ENCODE data around the gene NRCAM.
A peak's percentile ranks its signal among the peaks of the same experiment; 100 is the strongest.

The NRCAM gene

GRCh38 chr7:108254259-108254658 lies 202.0 kb downstream of the NRCAM start:
- Histone ChIP-seq H3K23ac (ENCODE audit: low read length in 2 of 2) (no peak overlapping the region), H3K4ac (ENCODE audit: low read depth in 1 of 2, low read length in 2 of 2) (no peak overlapping the region), H3K18ac (ENCODE audit: low read depth in 1 of 2, low read length in 2 of 2) (no peak overlapping the region), H3K14ac (ENCODE audit: low read length in 2 of 2) (no peak overlapping the region), H3K4me1 (ENCODE audit: control insufficient read depth, insufficient read depth, low read depth, low read length) (no peaks in the 10 kb centered on the region), H3K9ac (ENCODE audit: low read length) (no peak overlapping the region), H3K36me3 (ENCODE audit: control insufficient read depth in 1 of 2, insufficient read depth in 2 of 2, low read depth in 1 of 2, low read length in 2 of 2) (no peaks in the 10 kb centered on the region), H3K4me3 (ENCODE audit: insufficient read depth in 1 of 2, low read depth in 1 of 2, low read length in 2 of 2) (no peak overlapping the region), H2AFZ (ENCODE audit: low read depth, low read length) (no peak overlapping the region), H3K9me3 (ENCODE audit: control insufficient read depth, low read length) (no peaks in the 10 kb centered on the region), H3K4me2 (ENCODE audit: low read length, poor library complexity, severe bottlenecking) (no peak overlapping the region), H2BK120ac (ENCODE audit: low read depth, low read length) (no peak overlapping the region), H2BK15ac (ENCODE audit: low read depth, poor library complexity, severe bottlenecking) (no peak overlapping the region), H3K27me3 (ENCODE audit: control insufficient read depth in 1 of 2, insufficient read depth in 1 of 2, low read length in 2 of 2) (peaks cover 0 to 7% of the 10 kb centered on the region in 2 experiments), H2BK12ac (ENCODE audit: low read length in 2 of 2) (no peak overlapping the region), H2AK5ac (ENCODE audit: low read length, severe bottlenecking) (no peak overlapping the region), H4K8ac (ENCODE audit: low read length) (no peak overlapping the region), H3K79me1 (replicated peaks; ENCODE audit: low read length, poor library complexity, severe bottlenecking) (no peaks in the 10 kb centered on the region), H3K27ac (ENCODE audit: low read length, poor library complexity, severe bottlenecking) (no peak overlapping the region), H4K91ac (ENCODE audit: low read length) (no peak overlapping the region), H2BK5ac (ENCODE audit: low read depth, low read length, poor library complexity, severe bottlenecking) (no peak overlapping the region)
- 93% methylated on average over 1 of the region's 2 CpGs for WGBS
- no peak for DNase-seq

GRCh38 chr7:108253275-108254044 lies 202.8 kb downstream of the NRCAM start:
- no peak overlapping the region for H3K18ac ChIP-seq (ENCODE audit: low read depth in 1 of 2, low read length in 2 of 2)
- no peak overlapping the region for H3K4me3 ChIP-seq (ENCODE audit: insufficient read depth in 1 of 2, low read depth in 1 of 2, low read length in 2 of 2)
- no peak overlapping the region for H3K14ac ChIP-seq (ENCODE audit: low read length in 2 of 2)
- 90% methylated on average over 3 of the region's 6 CpGs for WGBS
- no peak overlapping the region for H3K27ac ChIP-seq (ENCODE audit: low read length, poor library complexity, severe bottlenecking)
- no peak overlapping the region for H4K91ac ChIP-seq (ENCODE audit: low read length)
- H2BK12ac ChIP-seq (ENCODE audit: low read length in 2 of 2): no peak overlapping the region
- no peak overlapping the region for H2AK5ac ChIP-seq (ENCODE audit: low read length, severe bottlenecking)
- H2AFZ ChIP-seq (ENCODE audit: low read depth, low read length): no peak overlapping the region
- H3K36me3 ChIP-seq (ENCODE audit: control insufficient read depth in 1 of 2, insufficient read depth in 2 of 2, low read depth in 1 of 2, low read length in 2 of 2): no peaks in the 10 kb centered on the region
- H2BK15ac ChIP-seq (ENCODE audit: low read depth, poor library complexity, severe bottlenecking): no peak overlapping the region
- peak overlapping the region; percentile 49 for H3K4me2 ChIP-seq (ENCODE audit: low read length, poor library complexity, severe bottlenecking)
- no peaks in the 10 kb centered on the region for H3K4me1 ChIP-seq (ENCODE audit: control insufficient read depth, insufficient read depth, low read depth, low read length)
- no peak for DNase-seq
- H4K8ac ChIP-seq (ENCODE audit: low read length): no peak overlapping the region
- H2BK120ac ChIP-seq (ENCODE audit: low read depth, low read length): no peak overlapping the region
- no peaks in the 10 kb centered on the region for H3K9me3 ChIP-seq (ENCODE audit: control insufficient read depth, low read length)
- H3K9ac ChIP-seq (ENCODE audit: low read length): no peak overlapping the region
- H3K79me1 ChIP-seq (replicated peaks; ENCODE audit: low read length, poor library complexity, severe bottlenecking): no peaks in the 10 kb centered on the region
- peaks cover 0 to 7% of the 10 kb centered on the region in 2 experiments for H3K27me3 ChIP-seq (ENCODE audit: control insufficient read depth in 1 of 2, insufficient read depth in 1 of 2, low read length in 2 of 2)
- H2BK5ac ChIP-seq (ENCODE audit: low read depth, low read length, poor library complexity, severe bottlenecking): no peak overlapping the region
- no peak overlapping the region for H3K23ac ChIP-seq (ENCODE audit: low read length in 2 of 2)
- no peak overlapping the region for H3K4ac ChIP-seq (ENCODE audit: low read depth in 1 of 2, low read length in 2 of 2)

GRCh38 chr7:108252177-108252576 lies 204.1 kb downstream of the NRCAM start:
- no peak for DNase-seq
- Histone ChIP-seq H3K18ac (ENCODE audit: low read depth in 1 of 2, low read length in 2 of 2) (no peak overlapping the region), H2BK12ac (ENCODE audit: low read length in 2 of 2) (no peak overlapping the region), H2BK5ac (ENCODE audit: low read depth, low read length, poor library complexity, severe bottlenecking) (no peak overlapping the region), H3K4ac (ENCODE audit: low read depth in 1 of 2, low read length in 2 of 2) (no peak overlapping the region), H3K9ac (ENCODE audit: low read length) (no peak overlapping the region), H3K79me1 (replicated peaks; ENCODE audit: low read length, poor library complexity, severe bottlenecking) (no peaks in the 10 kb centered on the region), H4K91ac (ENCODE audit: low read length) (no peak overlapping the region), H3K14ac (ENCODE audit: low read length in 2 of 2) (no peak overlapping the region), H2BK120ac (ENCODE audit: low read depth, low read length) (no peak overlapping the region), H3K9me3 (ENCODE audit: control insufficient read depth, low read length) (no peaks in the 10 kb centered on the region), H2AFZ (ENCODE audit: low read depth, low read length) (no peak overlapping the region), H3K36me3 (ENCODE audit: control insufficient read depth in 1 of 2, insufficient read depth in 2 of 2, low read depth in 1 of 2, low read length in 2 of 2) (no peaks in the 10 kb centered on the region), H3K27me3 (ENCODE audit: control insufficient read depth in 1 of 2, insufficient read depth in 1 of 2, low read length in 2 of 2) (no peaks in the 10 kb centered on the region), H4K8ac (ENCODE audit: low read length) (no peak overlapping the region), H2AK5ac (ENCODE audit: low read length, severe bottlenecking) (no peak overlapping the region), H3K4me1 (ENCODE audit: control insufficient read depth, insufficient read depth, low read depth, low read length) (no peaks in the 10 kb centered on the region), H3K4me2 (ENCODE audit: low read length, poor library complexity, severe bottlenecking) (no peak overlapping the region), H3K4me3 (ENCODE audit: insufficient read depth in 1 of 2, low read depth in 1 of 2, low read length in 2 of 2) (no peak overlapping the region), H3K23ac (ENCODE audit: low read length in 2 of 2) (no peak overlapping the region), H2BK15ac (ENCODE audit: low read depth, poor library complexity, severe bottlenecking) (no peak overlapping the region), H3K27ac (ENCODE audit: low read length, poor library complexity, severe bottlenecking) (no peak overlapping the region)
- 86% methylated on average over 2 of the region's 3 CpGs for WGBS

GRCh38 chr7:108251700-108252099 lies 204.5 kb downstream of the NRCAM start:
- H3K9ac ChIP-seq (ENCODE audit: low read length): no peak overlapping the region
- no peak overlapping the region for H3K4me2 ChIP-seq (ENCODE audit: low read length, poor library complexity, severe bottlenecking)
- no peak overlapping the region for H2BK15ac ChIP-seq (ENCODE audit: low read depth, poor library complexity, severe bottlenecking)
- H3K36me3 ChIP-seq (ENCODE audit: control insufficient read depth in 1 of 2, insufficient read depth in 2 of 2, low read depth in 1 of 2, low read length in 2 of 2): no peaks in the 10 kb centered on the region
- no peaks in the 10 kb centered on the region for H3K9me3 ChIP-seq (ENCODE audit: control insufficient read depth, low read length)
- H2BK12ac ChIP-seq (ENCODE audit: low read length in 2 of 2): no peak overlapping the region
- H3K14ac ChIP-seq (ENCODE audit: low read length in 2 of 2): no peak overlapping the region
- WGBS: no CpG with 5 or more reads among the region's 1 CpG
- H3K4ac ChIP-seq (ENCODE audit: low read depth in 1 of 2, low read length in 2 of 2): no peak overlapping the region
- no peak overlapping the region for H2BK5ac ChIP-seq (ENCODE audit: low read depth, low read length, poor library complexity, severe bottlenecking)
- no peak overlapping the region for H2BK120ac ChIP-seq (ENCODE audit: low read depth, low read length)
- no peak overlapping the region for H3K18ac ChIP-seq (ENCODE audit: low read depth in 1 of 2, low read length in 2 of 2)
- no peak overlapping the region for H4K91ac ChIP-seq (ENCODE audit: low read length)
- no peak overlapping the region for H3K23ac ChIP-seq (ENCODE audit: low read length in 2 of 2)
- H3K4me1 ChIP-seq (ENCODE audit: control insufficient read depth, insufficient read depth, low read depth, low read length): peaks cover under 1% of the 10 kb centered on the region
- DNase-seq: no peak
- H4K8ac ChIP-seq (ENCODE audit: low read length): no peak overlapping the region
- no peak overlapping the region for H3K27ac ChIP-seq (ENCODE audit: low read length, poor library complexity, severe bottlenecking)
- H3K79me1 ChIP-seq (replicated peaks; ENCODE audit: low read length, poor library complexity, severe bottlenecking): no peaks in the 10 kb centered on the region
- H3K4me3 ChIP-seq (ENCODE audit: insufficient read depth in 1 of 2, low read depth in 1 of 2, low read length in 2 of 2): no peak overlapping the region
- H2AK5ac ChIP-seq (ENCODE audit: low read length, severe bottlenecking): no peak overlapping the region
- H3K27me3 ChIP-seq (ENCODE audit: control insufficient read depth in 1 of 2, insufficient read depth in 1 of 2, low read length in 2 of 2): no peaks in the 10 kb centered on the region
- H2AFZ ChIP-seq (ENCODE audit: low read depth, low read length): no peak overlapping the region
